ENCODE measurements around the gene CLEC4E. TPM values are rescaled to one million over a fixed set of nuclear protein-coding genes. Genes with fewer than 3 reads are reported as not detected.
"Not testable (repeated sequence)": the region's sequence is repeated elsewhere in the genome, so short reads cannot be mapped to it uniquely, and the experiment has no call there.

The CLEC4E gene, protein sequence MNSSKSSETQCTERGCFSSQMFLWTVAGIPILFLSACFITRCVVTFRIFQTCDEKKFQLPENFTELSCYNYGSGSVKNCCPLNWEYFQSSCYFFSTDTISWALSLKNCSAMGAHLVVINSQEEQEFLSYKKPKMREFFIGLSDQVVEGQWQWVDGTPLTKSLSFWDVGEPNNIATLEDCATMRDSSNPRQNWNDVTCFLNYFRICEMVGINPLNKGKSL
- not detected in 2 replicates for total RNA-seq (2012; rRNA removed)
- polyA plus RNA-seq (2012; rRNA removed): not detected in 2 replicates
- not detected in 2 replicates for polyA plus RNA-seq (2012; cell fraction: cytosol; rRNA removed)
- polyA plus RNA-seq (2012; cell fraction: nucleus; rRNA removed; ENCODE audit: low replicate concordance): not detected in 2 replicates
- not detected for Bru-seq, nascent RNA
- not detected for BruChase-seq, experiment 1, labeled RNA remaining after a 6-hour chase
- BruChase-seq, experiment 2, labeled RNA remaining after a 2-hour chase: not detected
- long read RNA-seq: 0 reads

DNA sequence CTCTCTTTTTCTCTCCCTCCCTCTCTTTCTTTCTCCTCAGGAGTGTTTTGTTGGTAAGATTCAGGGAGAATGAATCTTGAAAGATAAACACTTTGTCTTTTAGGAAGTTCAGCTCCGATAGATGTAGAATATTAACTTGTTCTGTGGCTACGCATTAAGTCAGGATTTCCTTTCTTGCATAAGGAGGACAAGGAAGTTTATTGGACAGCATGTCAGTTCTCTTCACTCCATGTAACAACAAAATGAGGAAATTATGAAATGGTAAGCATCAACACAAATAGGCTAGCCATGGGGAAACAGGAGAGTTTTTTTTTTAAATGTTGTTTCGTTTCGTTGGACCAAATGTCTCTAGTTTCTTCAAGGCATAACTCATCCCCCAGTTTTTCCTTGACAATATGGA is at the start of gene CLEC4E:
TSS of gene CLEC4E (minus strand) at position 75 of the 400 bp plus-strand sequence. CDS start 108 bp downstream, outside the sequence.
- intact Hi-C loops (cut with micrococcal nuclease): loop anchor here (5.0 to 10.0 kb wide), 2 partner anchors 281 to 354 kb away; partner anchors contain the start of gene A2ML1
- in situ Hi-C loops (cut with MboI; ENCODE audit: low sequenced_read_pairs); H3K27me3 ChIP-seq (ENCODE audit: control insufficient read depth, insufficient read depth, low read length); H3K4me1 ChIP-seq (ENCODE audit: control insufficient read depth, insufficient read depth, low read length); H3K9ac ChIP-seq (ENCODE audit: low read depth, low read length); H4K91ac ChIP-seq (ENCODE audit: insufficient read depth, low read depth, low read length); H3K9me3 ChIP-seq (ENCODE audit: control insufficient read depth, insufficient read depth, low read length); dilution Hi-C loops (cut with HindIII; ENCODE audit: low sequenced_read_pairs, unreplicated experiment); H3K79me1 ChIP-seq (ENCODE audit: low read depth in 1 of 2, low read length in 2 of 2); ATAC-seq (ENCODE audit: low read depth); H4K8ac ChIP-seq (ENCODE audit: low read depth in 2 of 2, low read length in 2 of 2); POLR2A ChIA-PET (ENCODE audit: unreplicated experiment); H2BK15ac ChIP-seq (ENCODE audit: low read depth, low read length); H2AK5ac ChIP-seq (ENCODE audit: low read depth, low read length); H2BK120ac ChIP-seq (ENCODE audit: low read depth, low read length); H3K27ac ChIP-seq (ENCODE audit: insufficient read depth, low read length); H2BK5ac ChIP-seq (ENCODE audit: low read depth, low read length, poor library complexity, severe bottlenecking); H4K5ac ChIP-seq (ENCODE audit: low read depth, low read length); DNase-seq; H3K9me1 ChIP-seq (ENCODE audit: insufficient read depth, low read length); H2AFZ ChIP-seq (replicated peaks; ENCODE audit: low read length, poor library complexity); H3K4me2 ChIP-seq (ENCODE audit: low read depth, low read length); H3K56ac ChIP-seq (ENCODE audit: extremely low read depth, insufficient read depth, low read length); H2BK20ac ChIP-seq (ENCODE audit: low read depth, low read length); H3K4me3 ChIP-seq (ENCODE audit: insufficient read depth, low read depth, low read length); H3K36me3 ChIP-seq (ENCODE audit: control insufficient read depth, insufficient read depth, low read length); BruUV-seq (replicated peaks); H3K23ac ChIP-seq (ENCODE audit: low read depth, low read length); H4K20me1 ChIP-seq (ENCODE audit: insufficient read depth, low read length); H2AK9ac ChIP-seq (replicated peaks; ENCODE audit: low read depth, low read length, poor library complexity); H3K18ac ChIP-seq (ENCODE audit: low read depth, low read length); H3K14ac ChIP-seq (replicated peaks; ENCODE audit: low read depth, low read length); H3K4ac ChIP-seq (ENCODE audit: low read depth, low read length): not testable (repeated sequence)
- no CpG with 5 or more reads among the region's 4 CpGs for WGBS, 2 experiments (ENCODE audit: extremely low coverage in 2 of 2, insufficient read length in 1 of 2)
- CTCF ChIA-PET: interaction anchor here (1.0 kb wide), 1 partner anchor 11 kb away, joined by 3 read pairs; no protein-coding TSS in a partner anchor

Data from IMR-90 (cell line).